ENCODE measurements around the gene OSBPL9. TPM values are rescaled to one million over a fixed set of nuclear protein-coding genes. Genes with fewer than 3 reads are reported as not detected.

The OSBPL9 gene
- total RNA-seq, 2 experiments from 2014 or later = 58.6 to 87.8 TPM

DNA sequence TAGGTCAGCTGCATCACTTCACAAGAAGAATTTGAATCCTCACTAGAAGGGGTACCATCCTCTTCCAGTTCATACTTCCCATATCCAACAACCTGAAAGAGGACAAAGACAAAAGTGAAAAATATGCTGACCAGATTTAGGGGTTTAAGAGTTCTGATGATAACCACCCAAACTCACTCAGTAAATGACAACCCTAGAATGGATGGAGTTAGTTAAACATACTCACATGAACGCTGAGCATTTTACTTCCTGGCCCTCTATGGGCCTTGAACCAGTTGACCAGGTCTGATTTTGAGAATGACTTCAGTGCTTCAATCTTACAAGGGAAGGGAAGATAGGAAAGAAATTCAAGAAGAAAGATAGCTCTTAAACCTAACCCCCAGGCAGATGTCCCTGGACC is 172.4 kb downstream of the OSBPL9 start:
- Histone ChIP-seq H3K9me2 (ENCODE audit: insufficient read depth, low read length) (no peaks in the 10 kb centered on the region), H3K4me1 (ENCODE audit: insufficient read depth, low read length, poor library complexity, severe bottlenecking) (no peaks in the 10 kb centered on the region), H3K79me2 (ENCODE audit: insufficient read depth, low read depth, low read length) (no peaks in the 10 kb centered on the region), H3K4me3 (ENCODE audit: low read depth, low read length, poor library complexity, severe bottlenecking) (no peak overlapping the region), H2AFZ (ENCODE audit: low read length) (no peak overlapping the region), H3K9me3 (ENCODE audit: low read length) (no peaks in the 10 kb centered on the region), H3K27ac (ENCODE audit: low read depth, low read length, poor library complexity, severe bottlenecking) (no peak overlapping the region), H3K4me2 (ENCODE audit: low read length) (no peak overlapping the region), H3K36me3 (ENCODE audit: insufficient read depth, low read length) (peaks cover 100% of the 10 kb centered on the region), H4K20me1 (ENCODE audit: insufficient read depth, low read length) (no peaks in the 10 kb centered on the region; the same call in 1 of the 2 replicates)
- ChIA-PET POLR2A (interaction anchor here (0.6 to 1.2 kb wide), 2 partner anchors 11 to 13 kb away, joined by 3 to 4 read pairs; no protein-coding TSS in a partner anchor), CTCF (ENCODE audit: unreplicated experiment) (no interaction called here)
- no peak for DNase-seq (ENCODE audit: low spot score)
- TF ChIP-seq, protein P1, sequence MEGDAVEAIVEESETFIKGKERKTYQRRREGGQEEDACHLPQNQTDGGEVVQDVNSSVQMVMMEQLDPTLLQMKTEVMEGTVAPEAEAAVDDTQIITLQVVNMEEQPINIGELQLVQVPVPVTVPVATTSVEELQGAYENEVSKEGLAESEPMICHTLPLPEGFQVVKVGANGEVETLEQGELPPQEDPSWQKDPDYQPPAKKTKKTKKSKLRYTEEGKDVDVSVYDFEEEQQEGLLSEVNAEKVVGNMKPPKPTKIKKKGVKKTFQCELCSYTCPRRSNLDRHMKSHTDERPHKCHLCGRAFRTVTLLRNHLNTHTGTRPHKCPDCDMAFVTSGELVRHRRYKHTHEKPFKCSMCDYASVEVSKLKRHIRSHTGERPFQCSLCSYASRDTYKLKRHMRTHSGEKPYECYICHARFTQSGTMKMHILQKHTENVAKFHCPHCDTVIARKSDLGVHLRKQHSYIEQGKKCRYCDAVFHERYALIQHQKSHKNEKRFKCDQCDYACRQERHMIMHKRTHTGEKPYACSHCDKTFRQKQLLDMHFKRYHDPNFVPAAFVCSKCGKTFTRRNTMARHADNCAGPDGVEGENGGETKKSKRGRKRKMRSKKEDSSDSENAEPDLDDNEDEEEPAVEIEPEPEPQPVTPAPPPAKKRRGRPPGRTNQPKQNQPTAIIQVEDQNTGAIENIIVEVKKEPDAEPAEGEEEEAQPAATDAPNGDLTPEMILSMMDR (conservative IDR thresholded peaks at IDR 0.05; ENCODE audit: low read length) = no peak
- no peak for TF ChIP-seq EZH2phosphoT487 (IDR thresholded peaks at IDR 0.05; ENCODE audit: borderline replicate concordance, low read depth, low read length)
- no TSS peak for BruUV-seq (replicated peaks)
- intact Hi-C loops (cut with micrococcal nuclease; ENCODE audit: unreplicated experiment) = no loop called here

DNA sequence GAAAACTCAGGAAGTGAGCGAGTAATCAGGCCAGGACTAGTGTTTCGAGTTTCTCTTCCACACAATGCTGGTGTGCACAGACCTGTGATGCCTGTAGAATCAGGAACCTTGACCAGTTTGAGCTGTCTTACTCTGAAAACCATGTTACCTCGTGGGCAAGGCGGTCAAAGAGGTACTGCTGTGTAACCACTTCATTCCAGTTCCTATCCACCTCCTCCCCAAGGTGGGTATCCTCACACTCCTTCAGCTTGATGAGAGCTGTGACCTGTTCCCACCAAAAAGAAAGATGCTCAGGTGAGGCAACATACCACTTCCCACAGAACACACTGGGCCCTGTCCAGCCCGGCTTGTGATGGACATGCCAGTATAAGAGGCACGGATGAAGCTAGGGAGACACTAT is 173.5 kb downstream of the OSBPL9 start:
- H3K36me3 ChIP-seq (ENCODE audit: insufficient read depth, low read length) = peaks cover 100% of the 10 kb centered on the region
- no peaks in the 10 kb centered on the region for H3K79me2 ChIP-seq (ENCODE audit: insufficient read depth, low read depth, low read length)
- no peaks in the 10 kb centered on the region for H3K9me2 ChIP-seq (ENCODE audit: insufficient read depth, low read length)
- no peaks in the 10 kb centered on the region for H3K9me3 ChIP-seq (ENCODE audit: low read length)
- no peak overlapping the region for H3K27ac ChIP-seq (ENCODE audit: low read depth, low read length, poor library complexity, severe bottlenecking)
- H3K4me1 ChIP-seq (ENCODE audit: insufficient read depth, low read length, poor library complexity, severe bottlenecking) = no peaks in the 10 kb centered on the region
- BruUV-seq (replicated peaks) = no TSS peak
- ChIA-PET POLR2A (interaction anchor here (0.5 to 1.2 kb wide), 4 partner anchors 12 to 248 kb away, joined by 3 to 5 read pairs (median 4); no protein-coding TSS in a partner anchor), CTCF (ENCODE audit: unreplicated experiment) (no interaction called here)
- H4K20me1 ChIP-seq (ENCODE audit: insufficient read depth, low read length) = no peaks in the 10 kb centered on the region
- no peak for DNase-seq (ENCODE audit: low spot score)
- H3K4me3 ChIP-seq (ENCODE audit: low read depth, low read length, poor library complexity, severe bottlenecking) = no peak overlapping the region
- no peak overlapping the region for H2AFZ ChIP-seq (ENCODE audit: low read length)
- TF ChIP-seq, protein P1 (conservative IDR thresholded peaks at IDR 0.05; ENCODE audit: low read length) = no peak
- no peak for TF ChIP-seq EZH2phosphoT487 (IDR thresholded peaks at IDR 0.05; ENCODE audit: borderline replicate concordance, low read depth, low read length)
- intact Hi-C loops (cut with micrococcal nuclease; ENCODE audit: unreplicated experiment) = no loop called here
- H3K4me2 ChIP-seq (ENCODE audit: low read length) = no peak overlapping the region

DNA sequence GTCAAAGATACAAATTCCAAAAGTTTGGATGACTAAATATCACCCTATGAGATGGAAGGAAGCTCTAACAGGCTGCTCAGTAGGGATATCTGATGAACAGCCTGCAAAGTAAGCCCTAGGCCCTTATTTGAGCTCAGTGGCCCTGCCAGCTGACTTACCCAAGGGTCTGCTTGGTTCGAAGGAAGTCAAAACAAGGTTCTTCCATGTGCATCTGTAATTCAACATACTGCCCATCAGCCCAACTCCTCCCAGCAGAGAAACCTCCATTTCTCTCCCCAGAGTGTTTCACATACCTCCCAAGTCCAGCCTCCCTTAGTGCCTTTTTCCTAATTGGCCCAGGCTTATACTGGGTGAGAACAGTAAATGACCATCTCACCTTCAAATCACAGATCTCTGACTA is 175.0 kb downstream of the OSBPL9 start:
- BruUV-seq (replicated peaks) = no TSS peak
- no peak overlapping the region for H3K4me3 ChIP-seq (ENCODE audit: low read depth, low read length, poor library complexity, severe bottlenecking)
- no peak overlapping the region for H3K27ac ChIP-seq (ENCODE audit: low read depth, low read length, poor library complexity, severe bottlenecking)
- H3K4me2 ChIP-seq (ENCODE audit: low read length) = no peak overlapping the region
- no peak for DNase-seq (ENCODE audit: low spot score)
- TF ChIP-seq EZH2phosphoT487 (IDR thresholded peaks at IDR 0.05; ENCODE audit: borderline replicate concordance, low read depth, low read length) = no peak
- TF ChIP-seq, protein P1 (conservative IDR thresholded peaks at IDR 0.05; ENCODE audit: low read length) = no peak
- POLR2A ChIA-PET = no interaction called here
- no peak overlapping the region for H2AFZ ChIP-seq (ENCODE audit: low read length)
- H4K20me1 ChIP-seq (ENCODE audit: insufficient read depth, low read length) = no peaks in the 10 kb centered on the region
- no peaks in the 10 kb centered on the region for H3K9me2 ChIP-seq (ENCODE audit: insufficient read depth, low read length)
- H3K4me1 ChIP-seq (ENCODE audit: insufficient read depth, low read length, poor library complexity, severe bottlenecking) = no peaks in the 10 kb centered on the region
- no peaks in the 10 kb centered on the region for H3K79me2 ChIP-seq (ENCODE audit: insufficient read depth, low read depth, low read length)
- intact Hi-C loops (cut with micrococcal nuclease; ENCODE audit: unreplicated experiment) = no loop called here
- peaks cover 88% of the 10 kb centered on the region for H3K36me3 ChIP-seq (ENCODE audit: insufficient read depth, low read length)
- no peaks in the 10 kb centered on the region for H3K9me3 ChIP-seq (ENCODE audit: low read length)
- CTCF ChIA-PET (ENCODE audit: unreplicated experiment) = no interaction called here

All from OCI-LY7 (cell line).